GM19397 (cell line): ENCODE results near the gene CPNE1.

Source experiments
- ATAC-seq: cut with Tn5 transposase; IDR thresholded peaks from one replicate; pipeline ENCODE4 v1.9.1; 2021; ENCODE audit warnings: mild to moderate bottlenecking, moderate library complexity; ENCODE audit not compliant: unreplicated experiment

Gene CPNE1

DNA sequence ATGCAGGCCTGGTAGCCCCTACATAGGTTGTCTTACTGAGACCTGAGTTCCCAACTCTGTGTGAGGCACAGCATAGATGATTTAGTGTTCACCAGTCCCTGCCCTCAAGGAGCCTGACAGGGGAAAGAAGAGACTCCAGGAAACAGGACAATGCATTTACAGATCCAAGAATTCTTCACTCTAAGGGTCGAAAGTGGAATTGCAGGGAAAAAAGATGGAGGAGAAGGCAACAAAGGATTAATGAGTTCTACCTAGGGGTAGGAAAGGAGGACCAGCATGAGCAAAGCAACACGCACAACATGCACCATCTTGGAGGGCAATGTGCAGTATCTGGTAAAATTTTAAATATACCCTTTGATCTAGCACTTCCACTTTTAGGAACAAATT, 43.1 kb downstream of the CPNE1 start:
- ATAC-seq, result no peak

DNA sequence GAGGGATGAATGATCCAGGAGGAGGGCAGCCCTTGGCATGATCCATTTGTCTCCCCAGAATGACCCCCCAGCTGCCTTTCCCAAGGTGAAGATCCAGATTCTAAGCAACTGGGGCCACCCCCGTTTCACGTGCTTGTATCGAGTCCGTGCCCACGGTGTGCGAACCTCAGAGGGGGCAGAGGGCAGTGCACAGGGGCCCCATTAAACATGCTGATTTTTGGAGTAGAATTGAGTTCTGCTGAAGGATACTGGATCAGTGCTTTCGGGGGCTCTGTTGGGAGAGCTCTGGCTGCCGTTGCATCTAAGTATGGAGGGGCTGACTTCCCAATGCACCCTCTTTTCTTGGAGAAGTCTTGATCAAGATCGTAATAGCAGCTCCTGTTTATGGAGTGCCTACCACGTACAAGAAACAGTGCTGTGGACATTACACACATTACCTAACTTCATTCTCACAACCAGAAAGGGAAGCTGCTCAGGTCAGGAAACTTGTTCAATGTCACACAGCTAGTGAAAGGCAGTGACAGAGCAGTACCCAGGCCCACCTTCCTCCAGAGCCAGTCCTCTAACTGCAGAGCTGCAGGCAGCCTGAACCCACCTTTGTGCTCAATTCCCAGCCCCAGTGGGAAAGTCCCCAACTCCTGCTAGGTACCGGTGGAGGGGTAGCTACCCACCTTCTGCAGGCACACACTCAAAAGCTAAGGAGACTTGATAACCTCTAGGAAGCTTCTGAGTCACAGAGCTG, 43.7 kb downstream of the CPNE1 start:
- ATAC-seq, result no peak

DNA sequence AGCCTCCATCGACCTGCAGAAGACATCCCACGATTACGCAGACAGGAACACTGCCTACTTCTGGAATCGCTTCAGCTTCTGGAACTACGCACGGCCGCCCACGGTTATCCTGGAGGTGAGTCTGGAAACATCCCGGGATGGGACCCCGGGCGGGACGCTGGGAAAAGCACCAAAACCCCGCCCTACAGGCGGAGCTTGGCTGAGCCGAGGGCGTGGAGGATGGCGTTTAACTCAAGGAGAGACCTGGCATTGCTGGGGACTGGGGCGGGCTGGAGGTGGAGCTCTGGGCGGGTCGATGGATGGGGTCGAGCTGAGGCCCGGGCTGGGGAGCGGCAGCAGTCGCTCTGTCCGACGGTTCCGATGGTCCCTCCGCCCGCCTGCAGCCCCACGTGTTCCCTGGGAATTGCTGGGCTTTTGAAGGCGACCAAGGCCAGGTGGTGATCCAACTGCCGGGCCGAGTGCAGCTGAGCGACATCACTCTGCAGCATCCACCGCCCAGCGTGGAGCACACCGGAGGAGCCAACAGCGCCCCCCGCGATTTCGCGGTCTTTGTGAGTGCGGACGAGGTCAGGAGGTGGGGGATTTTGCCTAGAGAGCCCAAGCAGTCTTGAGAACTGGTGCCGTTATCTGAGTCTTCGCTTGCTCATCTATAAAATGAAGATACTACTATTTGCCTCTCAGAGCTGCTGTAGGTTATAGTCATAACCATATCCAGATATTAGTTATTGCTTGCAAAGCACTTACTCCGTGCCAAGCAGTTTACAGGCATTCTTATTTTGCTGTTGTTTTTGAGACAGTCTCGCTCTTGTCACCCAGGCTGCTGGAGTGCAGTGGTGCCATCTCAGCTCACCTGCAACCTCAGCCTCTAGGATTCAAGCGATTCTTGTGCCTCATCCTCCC, 45.3 kb downstream of the CPNE1 start:
- ATAC-seq, result peak; percentile 31

DNA sequence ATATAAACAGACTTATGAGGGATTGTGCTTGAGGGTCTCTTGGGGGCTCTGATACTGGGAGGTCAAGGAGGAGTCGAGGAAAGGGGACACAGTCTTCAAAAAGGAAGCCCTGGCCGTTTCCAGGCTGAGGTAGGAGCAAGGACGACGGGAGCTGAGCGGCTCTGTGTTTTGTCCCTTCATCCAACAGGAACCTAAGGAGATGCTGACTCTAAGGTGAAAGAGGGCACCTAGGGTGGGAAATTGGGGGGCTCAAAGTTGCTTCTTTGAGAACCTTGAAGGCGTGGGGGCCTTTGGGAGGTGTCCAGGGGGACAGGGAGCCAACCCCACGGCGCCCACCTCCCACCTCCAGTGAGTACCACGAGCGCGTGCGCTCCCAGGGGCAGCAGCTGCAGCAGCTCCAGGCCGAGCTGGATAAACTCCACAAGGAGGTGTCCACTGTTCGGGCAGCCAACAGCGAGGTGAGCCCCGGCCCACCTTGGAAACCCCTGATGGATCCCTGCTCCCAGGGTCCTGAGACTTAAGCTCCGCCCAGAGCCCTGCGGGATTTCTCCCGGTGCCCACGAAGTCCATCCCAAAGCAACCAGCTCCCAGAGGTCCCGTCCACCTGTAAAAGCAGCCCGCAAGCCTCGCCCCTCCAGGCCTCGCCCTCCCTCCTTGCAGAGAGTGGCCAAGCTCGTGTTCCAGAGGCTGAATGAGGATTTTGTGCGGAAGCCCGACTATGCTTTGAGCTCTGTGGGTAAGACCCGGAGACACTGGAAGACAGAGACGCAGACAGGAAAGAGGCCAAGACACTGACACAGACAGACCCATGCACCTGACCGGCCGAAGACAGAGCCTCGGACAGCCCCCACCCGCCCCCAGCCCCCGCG, 46.2 kb downstream of the CPNE1 start:
- ATAC-seq, result no peak

DNA sequence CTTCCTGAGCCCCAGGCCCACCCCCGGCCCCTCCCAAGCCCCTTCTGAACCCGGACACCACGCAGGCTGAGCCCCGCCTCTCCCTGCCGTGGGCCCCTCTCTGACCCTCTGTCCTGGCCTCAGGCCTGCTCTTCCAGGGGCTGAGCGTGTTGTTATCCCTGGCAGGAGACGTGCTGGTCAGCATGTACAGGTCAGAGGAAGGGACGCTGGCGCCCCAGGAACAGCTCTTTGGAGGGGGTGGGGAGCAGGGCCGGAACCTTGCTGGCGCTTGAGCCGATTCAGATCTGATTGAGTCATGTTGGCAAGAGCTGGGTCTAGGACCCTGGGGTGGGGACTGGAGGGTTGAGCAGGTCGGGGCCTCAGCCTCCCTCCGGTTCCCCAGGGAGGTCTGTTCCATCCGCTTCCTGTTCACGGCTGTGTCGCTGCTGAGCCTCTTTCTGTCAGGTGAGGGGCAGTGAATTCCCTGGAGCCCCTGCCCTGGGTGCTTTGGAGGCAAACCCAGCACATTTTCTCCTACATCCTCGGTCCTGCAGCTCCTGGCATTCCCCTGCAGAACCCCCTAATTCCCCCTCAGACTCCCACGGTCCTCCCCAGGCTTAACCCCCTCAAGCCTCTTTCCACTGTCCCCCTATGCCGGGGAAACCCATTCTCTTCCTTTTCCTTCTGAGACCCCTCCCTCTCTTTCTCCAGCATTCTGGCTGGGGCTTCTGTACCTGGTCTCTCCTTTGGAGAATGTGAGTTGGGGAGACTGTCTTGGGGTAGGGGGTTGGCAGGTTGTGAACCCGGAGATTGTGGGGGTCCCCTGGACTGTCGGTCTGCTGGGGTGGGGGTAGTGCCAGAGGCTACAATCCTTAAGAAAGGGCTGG, 47.1 kb downstream of the CPNE1 start:
- no peak for ATAC-seq

DNA sequence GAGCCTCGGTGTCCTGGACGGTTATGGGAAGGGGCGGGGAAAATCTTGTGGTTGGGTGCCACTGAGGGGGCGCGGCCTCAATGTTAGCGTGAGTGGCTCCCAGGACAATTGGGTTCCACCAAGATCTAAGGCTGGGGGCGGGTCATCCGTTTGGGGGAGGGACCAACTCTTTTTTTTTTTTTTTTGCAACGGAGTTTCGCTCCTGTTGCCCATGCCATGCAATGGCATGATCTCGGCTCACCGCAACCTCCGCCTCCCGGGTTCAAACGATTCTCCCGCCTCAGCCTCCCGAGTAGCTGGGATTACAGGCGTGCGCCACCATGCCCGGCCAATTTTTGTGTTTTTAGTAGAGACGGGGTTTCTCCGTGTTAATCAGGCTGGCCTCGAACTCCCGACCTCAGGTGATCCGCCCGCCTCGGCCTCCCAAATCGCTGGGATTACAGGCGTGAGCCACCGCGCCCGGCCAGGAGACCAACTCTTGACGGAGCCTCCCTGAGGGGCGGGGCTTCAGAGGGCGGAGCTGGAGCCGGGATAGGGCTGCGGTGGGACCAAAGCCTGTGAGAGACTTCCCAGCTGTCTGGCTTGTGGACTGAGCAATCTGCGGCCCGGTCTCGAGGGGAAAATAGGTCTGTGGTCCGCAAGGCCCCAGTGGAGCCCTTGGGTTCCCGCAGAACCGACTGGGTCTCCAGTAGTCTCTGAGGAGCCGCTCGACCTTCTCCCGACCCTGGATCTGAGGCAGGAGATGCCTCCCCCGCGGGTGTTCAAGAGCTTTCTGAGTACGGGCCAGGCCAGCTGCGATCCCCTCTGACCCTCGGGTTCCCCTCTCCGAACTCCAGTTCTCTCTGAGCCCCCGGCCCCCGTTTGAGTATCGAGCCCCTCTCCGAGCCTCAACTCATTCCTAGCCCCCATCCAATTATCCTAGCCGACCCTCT, 48.0 kb downstream of the CPNE1 start:
- ATAC-seq, result no peak

DNA sequence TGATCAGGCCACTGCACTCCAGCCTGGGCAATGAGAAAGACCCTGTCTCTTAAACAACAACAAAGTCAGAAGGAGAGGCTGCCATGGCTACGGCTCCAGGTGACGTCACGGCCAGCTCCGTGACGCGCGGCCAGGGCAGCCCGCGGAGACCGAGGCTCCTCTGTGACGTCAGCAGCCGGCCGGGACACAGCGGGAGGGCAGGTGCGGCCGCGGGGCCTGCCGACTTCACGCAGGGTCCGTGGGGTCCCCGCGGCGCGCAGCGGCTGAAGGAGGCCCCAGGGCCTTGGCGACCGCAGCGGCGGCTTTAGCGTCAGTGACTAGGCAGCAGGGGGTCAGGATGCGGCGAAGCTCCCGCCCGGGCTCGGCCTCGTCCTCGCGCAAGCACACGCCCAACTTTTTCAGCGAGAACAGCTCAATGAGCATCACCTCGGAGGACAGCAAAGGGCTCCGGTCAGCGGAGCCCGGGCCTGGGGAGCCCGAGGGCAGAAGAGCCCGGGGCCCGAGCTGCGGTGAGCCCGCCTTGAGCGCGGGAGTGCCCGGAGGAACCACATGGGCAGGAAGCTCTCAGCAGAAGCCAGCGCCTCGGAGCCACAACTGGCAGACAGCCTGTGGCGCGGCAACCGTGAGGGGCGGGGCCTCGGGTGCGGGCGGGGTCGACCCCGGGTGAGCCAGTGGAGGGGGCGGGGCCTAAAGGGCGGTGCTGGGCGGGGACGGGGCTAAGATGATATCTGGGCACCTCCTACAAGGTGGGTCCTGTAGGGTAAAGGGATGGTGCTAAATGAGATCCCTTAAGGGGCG, 48.8 kb downstream of the CPNE1 start, which contains the start of gene SPAG4:
Gene SPAG4 (plus strand): TSS at position 163 of the 798 bp plus-strand sequence. CDS start 175 bp downstream, at position 338.
- peak; percentile 67 for ATAC-seq

DNA sequence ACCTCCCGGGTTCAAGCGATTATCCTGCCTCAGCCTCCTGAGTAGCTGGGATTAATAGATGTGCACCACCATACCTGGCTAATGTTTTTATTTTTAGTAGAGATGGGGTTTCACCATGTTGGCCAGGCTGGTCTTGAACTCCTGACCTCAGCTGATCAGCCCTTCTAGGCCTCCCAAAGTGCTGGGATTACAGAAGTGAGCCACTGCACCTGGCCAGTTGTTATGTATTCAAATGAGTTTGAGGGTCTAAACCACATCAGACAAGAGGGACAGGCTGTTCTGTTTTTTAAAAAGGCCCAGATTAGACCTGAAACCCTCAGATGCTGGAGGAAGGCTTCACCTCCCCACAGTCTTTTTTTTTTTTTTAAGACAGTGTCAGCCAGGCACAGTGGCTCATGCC, 53.2 kb downstream of the CPNE1 start:
- no peak for ATAC-seq

DNA sequence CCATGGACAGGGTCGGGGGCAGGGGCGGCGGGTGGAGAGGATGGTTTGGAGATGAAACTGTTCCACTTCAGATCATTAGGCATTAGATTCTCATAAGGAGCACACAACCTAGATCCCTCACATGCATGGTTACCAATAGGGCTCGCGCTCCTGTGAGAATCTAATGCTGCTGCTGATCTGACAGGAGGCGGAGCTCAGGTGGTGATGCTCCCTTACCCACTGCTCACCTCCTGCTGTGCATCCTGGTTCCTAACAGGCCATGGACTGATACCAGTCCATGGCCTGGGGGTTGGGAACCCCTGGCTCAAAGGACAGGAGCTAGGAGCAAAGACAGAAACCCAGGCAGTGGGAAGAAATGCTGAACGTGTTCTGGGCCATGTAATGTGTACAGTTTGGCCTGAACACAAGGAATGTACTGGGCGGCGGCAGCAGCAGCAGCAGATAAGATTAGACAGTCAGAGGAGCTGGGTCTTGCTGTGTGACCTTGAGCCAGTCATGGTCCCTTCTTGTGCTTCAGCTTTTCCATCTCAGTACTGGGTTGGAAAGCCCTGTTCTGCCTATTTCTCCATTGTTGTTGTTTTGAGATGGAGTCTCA, 53.8 kb downstream of the CPNE1 start:
- no peak for ATAC-seq

DNA sequence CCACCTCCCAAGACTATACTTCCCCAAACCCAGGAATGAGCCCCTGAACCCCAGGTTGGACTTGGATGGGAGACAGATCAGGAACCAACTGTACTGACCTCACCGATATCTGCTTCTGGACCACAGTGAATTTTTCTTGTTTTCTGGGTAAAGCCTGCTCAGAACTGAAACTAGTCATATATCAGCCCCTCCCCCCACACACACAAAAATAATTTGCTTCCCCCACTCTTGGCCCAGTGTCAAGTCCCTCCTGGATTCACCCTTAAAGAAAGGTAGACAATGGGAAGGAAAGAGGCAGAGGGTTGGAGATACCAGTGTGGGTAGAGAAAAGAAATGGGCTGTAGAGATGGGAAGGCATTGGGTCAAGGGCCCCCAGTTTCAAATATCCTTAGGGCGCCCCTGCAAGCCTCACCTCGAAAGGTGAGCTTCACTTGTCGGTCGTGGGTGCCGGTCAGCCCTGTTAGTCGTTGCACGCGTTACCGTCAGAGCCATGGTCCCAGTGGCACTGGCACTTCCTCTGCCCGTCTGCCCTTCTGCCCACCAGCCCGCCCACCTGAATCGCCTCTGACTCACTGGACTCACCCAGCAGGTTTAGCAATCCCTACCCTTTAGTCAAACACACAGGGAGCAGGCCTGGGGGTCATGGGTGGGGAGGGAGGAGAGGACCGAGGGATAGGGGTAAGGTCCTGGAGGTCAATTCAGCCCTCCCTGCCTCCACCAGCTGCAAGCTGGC, 57.5 kb downstream of the CPNE1 start:
- no peak for ATAC-seq

DNA sequence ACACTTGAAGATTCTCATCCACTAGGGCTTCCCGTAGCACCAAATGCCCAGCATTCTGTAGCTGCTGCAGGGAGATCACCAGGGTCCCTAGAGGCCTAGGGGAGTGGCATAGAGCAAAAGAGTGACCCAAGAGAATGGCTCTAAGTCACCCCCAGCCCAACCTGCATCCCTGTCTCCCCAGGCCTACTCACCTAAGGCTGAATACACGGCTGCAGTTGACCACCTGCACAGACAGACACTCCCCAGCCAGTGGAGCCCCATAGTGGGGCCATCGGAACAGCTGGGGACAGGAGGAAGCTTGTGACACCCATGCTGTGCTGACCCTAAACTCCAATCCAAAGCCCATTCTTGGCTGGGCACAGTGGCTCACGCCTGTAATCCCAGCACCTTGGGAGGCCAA, 58.6 kb downstream of the CPNE1 start:
- ATAC-seq, result no peak

DNA sequence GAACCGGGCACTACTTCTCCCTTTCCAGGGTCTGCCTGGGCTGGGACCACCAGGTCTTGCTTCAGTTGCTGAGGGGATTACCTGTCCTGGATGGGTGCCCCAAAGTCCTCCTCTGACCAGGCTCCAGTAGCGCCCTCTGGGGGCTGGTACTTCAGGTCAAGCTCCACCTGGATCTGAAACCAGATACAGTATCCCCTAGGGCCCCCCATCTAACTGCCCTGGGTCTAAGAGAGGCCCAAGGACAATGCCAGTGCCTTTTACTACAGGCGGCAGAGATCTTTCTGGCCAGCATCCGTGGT, 60.3 kb downstream of the CPNE1 start:
- ATAC-seq, result no peak

DNA sequence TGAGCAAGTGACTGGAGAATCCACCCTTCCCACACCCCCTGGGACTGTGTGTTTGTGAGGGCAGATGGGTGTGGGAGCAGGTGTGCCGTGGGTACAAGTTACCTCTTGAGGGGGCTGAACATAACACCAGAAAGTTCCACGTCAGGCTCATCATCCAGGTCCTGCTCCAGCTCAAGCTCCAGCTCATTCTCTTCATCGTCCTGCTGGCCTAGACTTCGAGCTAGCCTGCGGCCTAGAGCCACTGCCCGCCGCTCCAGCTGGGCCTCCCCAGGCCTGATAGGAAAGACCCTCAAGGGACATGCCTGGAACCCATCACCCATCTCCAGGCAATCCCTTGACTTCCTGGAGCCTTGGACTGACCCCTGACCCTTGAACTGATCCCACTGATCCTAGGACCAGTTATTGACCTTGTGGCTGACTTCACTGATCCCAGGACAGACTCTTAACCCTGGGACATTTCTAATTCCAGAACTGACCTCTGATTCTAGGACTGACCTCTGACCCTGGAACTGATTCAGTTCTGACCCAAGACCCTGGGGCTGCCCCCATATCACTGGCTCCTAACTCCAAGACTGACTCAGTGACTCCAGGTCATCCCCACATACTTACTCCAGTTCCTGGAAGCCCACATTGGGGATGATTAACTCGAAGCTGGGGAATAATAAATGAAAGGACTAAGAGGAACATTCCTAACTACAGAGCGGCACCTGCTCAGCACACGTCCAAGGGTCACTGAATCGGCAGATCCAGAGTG, 60.8 kb downstream of the CPNE1 start:
- no peak for ATAC-seq

DNA sequence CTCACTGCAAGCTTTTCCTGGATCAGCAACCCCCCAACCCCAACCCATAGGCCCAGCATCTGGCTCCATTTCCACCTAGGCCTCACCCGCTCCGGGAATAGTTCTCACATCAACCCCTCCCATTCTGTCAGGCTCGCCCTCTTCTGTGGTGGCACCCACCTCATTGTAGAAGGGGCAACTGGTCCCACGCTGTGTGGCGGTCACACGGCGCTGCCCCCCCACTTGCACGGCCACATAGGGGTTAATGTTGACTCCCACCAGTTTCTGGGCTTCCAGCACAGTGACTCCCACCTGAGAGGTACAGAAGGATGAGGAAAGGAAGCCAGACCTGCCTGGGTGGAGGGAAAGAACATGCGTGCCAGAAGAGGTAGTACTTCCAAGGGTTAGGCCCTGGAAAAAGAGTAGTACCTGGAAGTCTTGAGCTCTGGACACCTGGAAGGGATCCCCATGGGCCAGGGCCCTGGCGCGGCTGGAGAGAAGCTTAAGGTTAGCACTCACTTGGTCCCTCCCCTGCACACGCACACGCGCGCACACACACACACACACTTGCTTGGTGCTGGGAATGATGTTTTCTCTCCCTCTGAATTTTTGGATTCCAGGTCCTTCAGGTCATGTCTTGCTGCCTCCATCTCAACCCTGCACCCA, 61.7 kb downstream of the CPNE1 start:
- no peak for ATAC-seq

DNA sequence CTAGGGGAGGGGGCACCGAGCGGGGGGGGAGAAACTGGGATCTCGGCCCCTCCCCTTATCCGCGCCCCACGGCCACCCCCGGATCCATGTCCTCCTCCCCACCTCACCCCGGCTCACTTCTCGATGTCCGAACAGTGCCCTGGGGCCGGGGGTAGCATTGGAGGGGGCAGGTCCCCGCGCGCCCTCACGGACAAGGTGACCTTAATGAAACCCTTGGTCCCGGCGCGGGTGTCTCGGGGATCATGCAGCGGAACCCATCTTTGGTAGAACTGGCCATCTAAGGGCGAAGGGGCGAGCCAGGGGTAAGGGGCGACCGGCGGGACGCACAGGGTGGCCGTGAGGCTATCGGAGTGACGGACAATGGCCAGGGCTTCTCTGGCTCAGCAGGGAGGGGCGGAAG, 62.7 kb downstream of the CPNE1 start:
- ATAC-seq, result no peak
